Esophagus muscularis mucosa (tissue), 4 donors: Measurements from ENCODE around the gene CLDN22. TPM values are rescaled to one million over a fixed set of nuclear protein-coding genes. Genes with fewer than 3 reads are reported as not detected.

Experiments used
- DNase-seq: peaks from one replicate; pipeline ENCODE4 v3.0.0-alpha.2; 2017; ENCODE audit errors: extremely low spot score
- H3K27ac ChIP-seq, 4 donors: fragments of 200-600 bp; sonication (generic); replicated peaks in 1 of 4; 1 replicate in 3 of 4; 2 replicates in 1 of 4; pipeline ENCODE4 v1.5.1; 2016 to 2019; ENCODE audit warnings: mild to moderate bottlenecking in 1 of 4
- H3K27me3 ChIP-seq, 4 donors: fragments of 200-600 bp; sonication (generic); one replicate each; pipeline versions ENCODE4 v1.5.1 to v1.6.0; 2016 to 2019
- H3K36me3 ChIP-seq, 4 donors: fragments of 200-600 bp; sonication (generic); one replicate each; pipeline ENCODE4 v1.5.1; 2016 to 2019
- H3K4me1 ChIP-seq, 4 donors: fragments of 200-600 bp; sonication (generic); one replicate each; pipeline ENCODE4 v1.5.1; 2016 to 2019
- H3K4me3 ChIP-seq, 4 donors: fragments of 200-600 bp; sonication (generic); 1 replicate in 2 of 4; 2 replicates in 2 of 4; pipeline ENCODE4 v1.5.1; 2016 to 2019; ENCODE audit warnings: mild to moderate bottlenecking in 4 of 4, moderate library complexity in 1 of 4
- H3K9me3 ChIP-seq, 4 donors: fragments of 200-600 bp; sonication (generic); 1 replicate in 3 of 4; 2 replicates in 1 of 4; pipeline ENCODE4 v1.5.1; 2016 to 2019
- CTCF ChIP-seq, 3 experiments: fragments of 200-600 bp in 2 of 3; fragments of 450-650 bp in 1 of 3; sonication (generic) in 2 of 3; IDR thresholded peaks; one replicate each; pipeline ENCODE4 v1.5.1; 2017 to 2019; ENCODE audit warnings: antibody characterized with exemption in 3 of 3, mild to moderate bottlenecking in 2 of 3, moderate library complexity in 1 of 3
- EP300 ChIP-seq: sonication (generic); formaldehyde crosslinking; IDR thresholded peaks from one replicate; pipeline ENCODE4 v1.6.1; 2017; ENCODE audit warnings: antibody characterized with exemption
- POLR2A ChIP-seq: fragments of 450-650 bp; IDR thresholded peaks from one replicate; pipeline ENCODE4 v1.6.1; 2017; ENCODE audit warnings: antibody characterized with exemption, moderate library complexity, mild to moderate bottlenecking, low read depth
- POLR2AphosphoS5 ChIP-seq, 2 donors: sonication (generic); formaldehyde crosslinking; IDR thresholded peaks; one replicate each; pipeline ENCODE4 v1.6.1; 2017; ENCODE audit warnings: antibody characterized with exemption in 2 of 2
- WGBS: methylation state at CpG from one replicate; pipeline ENCODE4 v1.1.5; 2018; 5-methylcytosine and 5-hydroxymethylcytosine counted together
- intact Hi-C: fragments of 100-400 bp; cut with DNase I; formaldehyde crosslinking; loops from one replicate; pipeline ENCODE4 v1.15.1; 2023
- total RNA-seq, 4 donors: library from RNA; depleted of rRNA; stranded (reverse); fragments of >200 nt; gene quantifications; one replicate each; pipeline versions ENCODE4 v1.1.0 to v1.2.1, GENCODE V29; 2016

Gene CLDN22
- not detected for total RNA-seq

GRCh38 chr4:183320211-183321059, at the start of gene CLDN22:
Gene CLDN22 (minus strand): TSS chr4:183320276. CDS start chr4:183320218, 58 bp downstream.
- H3K9me3 ChIP-seq, result no peaks in the 10 kb centered on the region
- H3K4me1 ChIP-seq, result peaks cover 0 to 8% (median 0%) of the 10 kb centered on the region in 4 donors
- 46% methylated on average over 6 of the region's 6 CpGs for WGBS
- intact Hi-C loops, result no loop called here
- H3K27me3 ChIP-seq, result no peaks in the 10 kb centered on the region
- H3K36me3 ChIP-seq, result peaks cover 0 to 23% (median 14%) of the 10 kb centered on the region in 4 donors
- no peak for DNase-seq
- no peak for TF ChIP-seq POLR2A
- TF ChIP-seq POLR2AphosphoS5 (IDR thresholded peaks at IDR 0.05), result no peak
- no peak for TF ChIP-seq EP300
- no peak for TF ChIP-seq CTCF (IDR thresholded peaks at IDR 0.05)
- H3K27ac ChIP-seq, result no peak within 1 kb of the TSS
- no peak within 1 kb of the TSS for H3K4me3 ChIP-seq

GRCh38 chr4:183369073-183369472, 49.0 kb upstream of the CLDN22 start:
- Histone ChIP-seq H3K4me3 (no peak overlapping the region), H3K27ac (no peak overlapping the region), H3K4me1 (no peaks in the 10 kb centered on the region), H3K9me3 (peaks cover 0 to 7% (median 3%) of the 10 kb centered on the region in 4 donors), H3K27me3 (no peaks in the 10 kb centered on the region), H3K36me3 (no peaks in the 10 kb centered on the region)
- intact Hi-C loops, result no loop called here
- 78% methylated on average over 8 of the region's 8 CpGs for WGBS
- DNase-seq, result no peak
- TF ChIP-seq EP300 (no peak), POLR2AphosphoS5 (IDR thresholded peaks at IDR 0.05) (no peak), POLR2A (no peak), CTCF (IDR thresholded peaks at IDR 0.05) (no peak)

- 81% methylated on average over 16 of the region's 16 CpGs for WGBS
- Histone ChIP-seq H3K4me3 (no peak overlapping the region), H3K27ac (no peak overlapping the region), H3K4me1 (no peaks in the 10 kb centered on the region), H3K9me3 (peaks cover 0 to 2% (median 0%) of the 10 kb centered on the region in 4 donors), H3K27me3 (no peaks in the 10 kb centered on the region), H3K36me3 (no peaks in the 10 kb centered on the region)
- intact Hi-C loops, result no loop called here
- DNase-seq, result no peak
- TF ChIP-seq CTCF (IDR thresholded peaks at IDR 0.05) (no peak), POLR2A (no peak), EP300 (no peak), POLR2AphosphoS5 (IDR thresholded peaks at IDR 0.05) (no peak)
Measured at GRCh38 chr4:183366206-183366835, 46.2 kb upstream of the CLDN22 start.

GRCh38 chr4:183364025-183364424, 43.9 kb upstream of the CLDN22 start:
- Histone ChIP-seq H3K27ac (no peak overlapping the region), H3K4me3 (no peak overlapping the region), H3K9me3 (peaks cover 0 to 4% (median 0%) of the 10 kb centered on the region in 4 donors), H3K27me3 (no peaks in the 10 kb centered on the region), H3K4me1 (no peaks in the 10 kb centered on the region), H3K36me3 (no peaks in the 10 kb centered on the region)
- intact Hi-C loops, result no loop called here
- no peak for DNase-seq
- WGBS, result 55% methylated on average over 10 of the region's 10 CpGs
- no peak for TF ChIP-seq CTCF (IDR thresholded peaks at IDR 0.05)
- TF ChIP-seq POLR2A, result no peak
- TF ChIP-seq POLR2AphosphoS5 (IDR thresholded peaks at IDR 0.05), result no peak
- no peak for TF ChIP-seq EP300
